A172 (cell line): ENCODE data around the gene PIGC. TPM values are rescaled to one million over a fixed set of nuclear protein-coding genes. Genes with fewer than 3 reads are reported as not detected.

Experiments used
- DNase-seq: peaks from one replicate; pipeline ENCODE4 v3.0.0-alpha.2; 2015; ENCODE audit warnings: low spot score
- total RNA-seq: library from RNA; depleted of rRNA; stranded (reverse); fragments of >200 nt; shearing (Covaris generic); gene quantifications from 2 replicates; pipeline ENCODE4 v1.2.3, GENCODE V29; 2014

The PIGC gene
- total RNA-seq, 1 experiment from 2014 or later, result 62.8 TPM

DNA sequence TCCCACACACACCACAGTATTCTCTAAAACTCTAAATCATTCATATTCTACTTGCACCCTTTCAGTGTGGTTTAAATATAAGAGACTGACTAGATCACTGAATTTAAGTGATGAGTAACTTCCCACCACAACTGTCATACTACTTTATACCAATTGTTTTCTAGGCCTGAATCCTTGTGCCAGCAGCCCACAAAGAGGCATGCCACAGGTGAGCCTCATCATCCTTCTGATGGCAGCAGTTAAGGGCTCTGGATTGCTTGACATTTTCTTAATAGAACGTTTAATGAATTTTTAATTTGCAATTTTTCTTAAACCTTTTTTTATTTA is 13.8 kb downstream of the PIGC start:
- DNase-seq, result no peak

- peak; percentile 76 for DNase-seq
These were observed 14.3 kb downstream of the PIGC start for GRCh38 chr1:172429331-172430127.

DNA sequence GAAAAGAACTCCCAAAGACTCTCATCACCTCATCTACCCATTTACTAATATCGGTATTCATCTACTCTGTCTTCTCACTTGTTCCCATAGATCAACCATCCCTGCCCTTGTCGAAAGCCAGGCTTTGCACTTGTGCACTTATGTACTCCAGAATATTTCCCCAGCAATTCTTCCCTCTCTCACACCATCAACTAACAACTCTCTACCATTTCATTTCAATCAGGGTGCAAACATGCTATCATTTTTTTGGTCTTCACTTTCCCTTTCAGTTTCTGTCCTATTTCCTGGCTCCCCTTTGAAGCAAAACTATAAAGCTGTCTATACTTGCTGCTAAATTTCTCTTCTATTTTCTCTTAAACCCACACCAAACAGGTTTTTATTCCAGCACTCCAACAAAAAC is 16.7 kb downstream of the PIGC start:
- DNase-seq, result no peak

DNA sequence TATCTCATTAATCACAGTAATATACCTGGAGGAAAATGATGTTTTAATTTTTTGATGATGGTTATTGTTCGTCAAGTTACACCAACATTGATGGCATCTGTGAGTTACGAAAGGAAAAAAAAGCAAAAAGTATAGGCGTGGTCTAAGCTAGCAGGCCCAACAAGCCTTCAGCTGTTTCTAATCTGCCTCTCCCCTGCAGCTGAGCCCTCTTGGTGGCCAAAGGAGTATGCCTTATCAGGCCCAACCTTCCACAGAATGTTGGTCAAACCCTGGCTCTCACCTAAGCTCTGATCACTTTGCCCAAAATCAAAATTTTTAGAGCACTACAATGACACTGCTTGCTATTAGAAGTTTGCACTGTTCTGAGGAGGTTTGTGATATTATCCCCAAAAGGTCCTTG is 18.5 kb downstream of the PIGC start:
- no peak for DNase-seq

GRCh38 chr1:172423336-172423735 is 20.5 kb downstream of the PIGC start:
- no peak for DNase-seq

GRCh38 chr1:172421974-172422604 is 21.8 kb downstream of the PIGC start:
- no peak for DNase-seq

DNA sequence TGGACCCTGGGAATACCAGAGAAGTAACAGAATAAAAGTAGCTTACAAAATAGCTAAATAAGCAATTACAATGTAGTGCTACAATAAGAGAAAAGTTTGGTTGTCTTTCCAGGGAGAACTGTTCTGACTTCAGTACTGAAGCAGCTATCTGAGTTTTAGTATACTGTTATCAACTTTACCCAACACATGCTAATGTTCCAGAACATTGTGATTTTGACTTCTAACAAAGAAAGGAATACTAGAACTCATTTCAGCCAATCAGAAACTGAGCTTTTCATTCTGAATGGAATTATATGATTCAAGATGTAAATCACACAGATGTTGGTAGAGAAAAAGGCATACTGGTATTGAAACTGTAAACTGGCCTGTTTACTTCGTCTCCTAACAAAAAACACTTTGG is 23.5 kb downstream of the PIGC start, which contains the start of gene C1orf105:
C1orf105 (plus strand) TSS at position 301 of the 400 bp plus-strand sequence. CDS start 201 bp downstream, outside the sequence.
- no peak for DNase-seq

- DNase-seq, result peak; percentile 38
These were observed 26.3 kb downstream of the PIGC start for GRCh38 chr1:172417557-172417956.

DNA sequence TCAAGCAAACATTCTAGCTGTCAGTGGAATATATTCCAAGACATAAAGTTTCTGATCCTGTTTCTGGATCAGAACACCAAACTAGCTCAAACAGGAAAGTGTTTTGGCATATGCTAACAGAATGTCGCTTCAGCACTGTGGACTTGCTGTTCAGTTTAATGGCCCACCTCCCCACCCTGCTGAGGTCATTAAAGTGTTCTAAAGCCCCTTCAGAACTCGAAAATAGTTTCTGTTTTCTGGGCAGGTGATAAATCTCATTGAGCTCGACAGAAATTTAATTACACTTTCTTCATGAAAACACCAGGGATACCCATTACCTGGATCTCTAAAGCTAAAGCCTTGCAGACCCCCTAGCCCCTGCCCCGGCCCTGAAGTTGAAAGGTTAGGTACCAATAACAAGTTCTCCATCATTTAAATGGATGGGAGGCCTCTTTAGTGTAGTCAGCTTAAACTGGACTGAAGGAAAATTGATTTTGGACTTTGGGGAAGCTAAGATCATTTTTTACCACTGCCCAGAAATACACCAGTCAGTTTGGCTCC is 27.3 kb downstream of the PIGC start:
- DNase-seq, result no peak

DNA sequence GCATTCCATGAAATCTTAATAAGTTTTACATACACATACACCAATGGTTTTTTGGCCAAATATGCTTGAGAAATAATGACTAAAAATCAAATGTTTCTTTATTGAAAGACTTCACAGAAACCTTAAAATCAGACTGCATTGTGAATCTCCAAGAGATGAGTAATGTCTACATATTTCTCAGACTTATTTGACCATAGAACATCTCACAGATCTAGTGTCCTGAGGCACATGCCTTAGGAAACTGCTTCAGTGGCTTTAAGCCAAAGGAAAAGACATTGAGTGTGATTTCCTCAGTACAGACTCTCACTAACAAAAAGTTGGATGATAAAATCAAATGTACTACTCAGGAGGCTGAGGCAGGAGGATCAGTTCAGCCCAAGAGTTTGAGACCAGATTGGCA is 29.5 kb downstream of the PIGC start:
- no peak for DNase-seq

DNA sequence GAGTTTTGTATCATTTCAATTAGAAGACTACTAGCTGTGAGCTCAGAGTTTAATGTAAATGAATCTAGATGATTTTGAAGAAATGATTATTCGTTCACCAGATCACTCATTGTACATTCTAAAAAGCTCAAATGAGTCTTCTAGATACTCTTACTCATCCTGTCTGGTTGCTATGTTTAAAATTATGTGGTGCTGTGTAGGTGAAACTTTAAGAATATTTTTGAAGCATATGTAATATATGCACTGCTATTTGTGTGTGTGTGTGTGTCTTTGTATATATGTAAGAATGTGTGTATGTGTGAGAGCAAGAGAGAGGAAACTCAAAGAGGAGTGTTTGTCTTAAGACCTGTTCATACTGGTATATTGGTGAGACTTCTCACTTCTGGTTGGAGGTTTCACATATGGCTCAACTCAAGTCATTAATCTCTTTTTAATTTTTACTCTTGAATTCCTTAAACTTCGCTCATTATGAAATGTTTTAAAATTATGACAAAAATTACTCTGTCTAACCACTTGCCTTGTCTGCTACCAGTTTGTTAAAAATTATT is 32.0 kb downstream of the PIGC start:
- DNase-seq, result no peak

DNA sequence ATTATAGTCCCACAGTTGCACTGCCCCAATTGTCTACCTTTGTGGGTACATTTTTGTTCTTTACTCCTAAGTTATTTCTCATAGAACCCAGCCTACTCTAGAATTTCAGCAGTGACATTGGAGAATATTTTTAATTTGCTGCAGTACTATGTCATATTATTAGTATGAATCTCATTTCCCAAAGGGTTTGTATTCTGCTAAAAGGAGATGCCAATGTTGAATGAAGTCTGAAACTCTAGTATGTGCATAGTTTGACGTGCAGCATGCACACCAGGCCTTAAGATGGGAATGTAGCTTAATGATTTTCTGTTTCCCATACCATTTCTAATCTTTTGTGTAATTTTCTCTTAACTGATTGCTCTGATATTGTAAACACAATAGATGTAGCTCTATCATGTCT is 33.8 kb downstream of the PIGC start:
- DNase-seq, result no peak

DNA sequence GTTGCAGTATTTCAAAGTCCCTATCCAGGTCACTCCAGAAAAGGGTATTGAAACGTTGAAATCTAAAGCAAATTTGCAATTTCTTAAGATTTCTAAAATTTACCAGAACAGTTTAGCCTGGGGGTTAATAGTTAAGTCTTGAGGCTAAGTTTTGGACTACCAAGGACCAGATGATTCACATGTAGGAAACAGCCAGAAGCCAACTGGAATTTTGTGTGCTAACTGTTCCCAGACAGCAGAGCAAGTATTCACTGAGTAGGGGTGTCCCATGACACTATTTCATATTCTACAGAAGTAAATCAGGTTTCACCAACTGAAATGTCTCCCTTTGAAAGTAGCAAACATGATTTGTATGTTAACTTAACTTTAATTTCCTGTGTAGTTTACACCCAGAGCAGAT is 34.9 kb downstream of the PIGC start:
- DNase-seq, result no peak

- no peak for DNase-seq
These were observed 36.9 kb downstream of the PIGC start for GRCh38 chr1:172406968-172407367.

DNA sequence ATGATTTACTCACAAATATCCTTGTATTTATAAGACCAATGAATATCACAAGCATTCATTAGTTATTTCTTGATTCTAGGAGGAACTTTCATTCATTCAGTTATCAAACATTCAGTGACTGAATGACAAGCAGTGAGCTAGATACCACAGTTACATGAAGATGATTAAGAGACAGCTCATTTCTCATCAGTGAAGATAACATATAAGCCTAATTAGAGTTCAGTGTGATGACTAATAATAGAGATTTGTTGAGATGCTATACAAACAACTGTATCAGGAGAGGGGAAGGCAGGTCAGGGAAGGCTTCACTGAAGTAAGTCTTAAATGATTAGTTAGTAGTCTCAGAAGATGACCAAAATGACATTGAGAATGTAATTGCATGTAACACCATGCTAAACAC is 38.0 kb downstream of the PIGC start:
- DNase-seq, result no peak

GRCh38 chr1:172404121-172404520 is 39.7 kb downstream of the PIGC start:
- DNase-seq, result no peak

- no peak for DNase-seq
These were observed 40.8 kb downstream of the PIGC start for GRCh38 chr1:172402878-172403569.

- DNase-seq, result no peak
These were observed 42.0 kb downstream of the PIGC start for GRCh38 chr1:172401892-172402291.

GRCh38 chr1:172401477-172401876 is 42.4 kb downstream of the PIGC start:
- DNase-seq, result no peak

DNA sequence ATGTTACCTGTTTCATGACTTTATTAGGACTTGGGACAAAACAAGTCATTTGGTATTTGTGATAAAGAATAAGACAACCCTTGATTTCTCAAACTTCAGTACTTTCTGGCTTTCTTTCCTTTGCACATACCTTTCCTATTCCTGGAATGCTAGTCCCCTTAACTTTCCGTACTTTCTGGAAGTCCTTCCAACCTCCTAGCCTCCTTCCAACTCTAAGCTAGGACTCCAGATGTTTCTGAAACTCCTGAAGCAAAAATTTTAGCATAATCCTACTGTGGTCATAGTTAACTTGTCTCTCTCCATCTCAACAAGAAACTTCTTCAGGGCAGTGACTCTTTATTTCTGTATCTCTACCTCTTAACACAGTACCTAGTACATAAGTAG is 43.2 kb downstream of the PIGC start:
- DNase-seq, result no peak

DNA sequence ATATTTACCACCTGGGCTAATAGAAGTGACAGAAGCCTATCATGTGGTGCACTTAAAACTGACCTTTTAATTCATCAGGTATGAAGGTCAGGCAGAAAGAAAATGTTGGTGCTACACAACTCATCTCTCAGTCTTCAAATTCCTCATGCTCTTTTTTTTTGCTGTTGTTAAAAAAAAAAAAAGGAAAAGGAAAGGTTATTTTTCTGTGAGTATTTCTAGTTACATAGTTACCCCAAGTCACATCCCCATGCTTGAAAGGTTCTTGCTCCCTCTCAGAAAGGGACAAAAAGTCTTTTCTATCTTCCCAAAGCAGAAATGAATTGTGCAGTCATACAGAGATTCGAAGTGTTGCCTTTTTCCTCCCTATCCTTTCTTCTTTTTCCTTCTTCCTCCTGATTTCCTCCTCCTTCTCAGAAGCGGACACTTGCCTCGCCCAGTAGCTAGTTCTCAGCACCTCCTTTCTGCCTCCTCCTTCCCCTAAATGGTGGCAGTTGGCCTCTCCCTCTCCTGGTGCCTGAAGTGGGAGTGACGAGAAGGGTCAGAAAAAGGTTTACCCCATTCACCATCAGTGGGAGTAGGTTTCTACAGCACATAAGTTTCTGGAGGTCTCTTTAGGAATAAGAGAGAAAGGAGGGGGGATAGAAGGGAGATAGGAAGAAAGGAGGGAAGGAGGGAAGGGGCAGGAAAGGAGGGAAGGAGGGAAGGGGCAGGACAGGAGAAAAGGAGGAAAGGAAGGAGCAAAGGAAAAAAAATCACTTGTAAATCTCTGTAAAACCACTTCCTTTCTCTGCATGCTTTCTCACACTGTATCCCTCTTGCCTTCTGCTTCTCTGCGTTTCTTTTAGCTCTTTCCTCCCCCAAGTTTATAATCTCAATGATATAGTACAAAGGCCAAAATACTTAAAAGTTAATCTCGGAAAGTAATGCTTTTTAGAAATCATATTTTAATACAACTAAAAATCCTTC is 43.8 kb downstream of the PIGC start:
- no peak for DNase-seq
